DND-41 (cell line): Measurements from ENCODE around the gene SUCLG2.

Experiments
- CTCF ChIP-seq: IDR thresholded peaks from 2 replicates; pipeline ENCODE4 v1.5.1; 2012; ENCODE audit warnings: borderline replicate concordance, low read length, moderate library complexity, mild to moderate bottlenecking; ENCODE audit not compliant: poor library complexity, severe bottlenecking; ENCODE audit errors: extremely low read depth
- EZH2 ChIP-seq: IDR thresholded peaks from 3 replicates; pipeline ENCODE4 v1.6.1; 2012; ENCODE audit warnings: borderline replicate concordance, low read depth, mild to moderate bottlenecking, moderate library complexity, low read length, inconsistent platforms; ENCODE audit not compliant: severe bottlenecking

DNA sequence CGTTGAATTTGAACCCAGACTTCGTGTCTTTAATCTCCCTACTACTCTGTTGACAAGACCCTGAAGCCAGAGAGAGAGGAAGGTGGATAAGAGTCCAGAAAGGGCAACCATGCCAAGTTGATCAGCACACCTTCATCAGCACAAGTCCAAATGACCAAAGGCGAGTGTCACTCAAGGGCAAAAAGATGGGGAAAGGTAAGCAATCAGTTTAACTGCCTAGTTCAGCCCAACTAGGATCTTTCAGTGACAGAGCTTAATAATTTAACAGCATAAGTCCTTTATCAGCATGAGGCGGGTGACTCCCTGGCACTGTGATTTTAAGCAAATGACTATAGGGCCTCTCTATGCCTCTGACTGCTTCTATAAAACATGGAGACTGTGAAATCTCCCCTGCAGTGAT is 6.2 kb downstream of the SUCLG2 start:
- TF ChIP-seq CTCF (no peak), EZH2 (no peak)
